Activated CD8-positive, alpha-beta memory T cell treated with anti-CD3 and anti-CD28 coated beads for 4 hours (primary cell): ENCODE measurements around the gene TMEM156.

Source experiments
- DNase-seq, 2 donors: peaks; one replicate each; pipeline ENCODE4 v3.0.0-alpha.2; 2020; ENCODE audit warnings: low read depth in 2 of 2

Gene TMEM156, protein sequence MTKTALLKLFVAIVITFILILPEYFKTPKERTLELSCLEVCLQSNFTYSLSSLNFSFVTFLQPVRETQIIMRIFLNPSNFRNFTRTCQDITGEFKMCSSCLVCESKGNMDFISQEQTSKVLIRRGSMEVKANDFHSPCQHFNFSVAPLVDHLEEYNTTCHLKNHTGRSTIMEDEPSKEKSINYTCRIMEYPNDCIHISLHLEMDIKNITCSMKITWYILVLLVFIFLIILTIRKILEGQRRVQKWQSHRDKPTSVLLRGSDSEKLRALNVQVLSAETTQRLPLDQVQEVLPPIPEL

DNA sequence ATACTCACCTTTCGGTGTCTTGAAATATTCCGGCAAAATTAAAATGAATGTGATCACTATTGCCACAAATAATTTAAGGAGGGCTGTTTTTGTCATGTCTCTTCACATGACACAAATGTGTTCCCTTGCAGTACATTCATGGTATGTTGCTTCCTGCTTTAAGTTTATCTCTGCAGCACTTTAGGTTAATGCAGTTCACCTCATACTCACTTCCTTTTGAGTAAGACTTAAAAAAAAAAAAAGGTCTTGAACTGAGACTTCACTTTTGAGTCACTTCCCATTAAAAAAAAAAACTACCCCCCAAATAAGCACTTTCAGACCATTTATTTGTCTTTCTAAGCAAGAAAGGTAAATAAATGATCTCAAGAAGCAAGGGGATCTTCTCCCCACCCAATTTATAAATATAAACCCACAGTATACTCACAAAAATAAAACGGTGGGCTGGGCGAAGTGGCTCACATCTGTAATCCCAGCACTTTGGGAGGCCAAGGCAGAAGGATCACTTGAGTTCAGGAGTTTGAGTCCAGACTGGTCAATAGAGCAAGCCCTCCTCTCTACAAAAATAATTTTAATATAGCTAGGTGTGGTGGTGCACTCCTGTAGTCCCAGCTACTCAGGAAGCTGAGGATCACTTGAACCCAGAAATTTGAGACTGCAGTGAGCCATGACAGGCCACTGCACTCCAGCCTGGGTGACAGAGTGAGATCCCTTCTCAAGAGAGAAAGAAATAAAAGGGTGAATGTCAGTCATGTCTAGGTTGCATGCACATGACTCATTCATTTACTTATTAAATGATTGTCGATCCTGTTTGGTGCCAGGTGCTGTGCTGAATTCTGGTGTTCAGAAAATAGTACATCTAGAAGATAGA, at the start of gene TMEM156:
Gene TMEM156 (minus strand): TSS at position 192 of the 868 bp plus-strand sequence. CDS start 96 bp downstream, at position 96.
- no peak for DNase-seq

DNA sequence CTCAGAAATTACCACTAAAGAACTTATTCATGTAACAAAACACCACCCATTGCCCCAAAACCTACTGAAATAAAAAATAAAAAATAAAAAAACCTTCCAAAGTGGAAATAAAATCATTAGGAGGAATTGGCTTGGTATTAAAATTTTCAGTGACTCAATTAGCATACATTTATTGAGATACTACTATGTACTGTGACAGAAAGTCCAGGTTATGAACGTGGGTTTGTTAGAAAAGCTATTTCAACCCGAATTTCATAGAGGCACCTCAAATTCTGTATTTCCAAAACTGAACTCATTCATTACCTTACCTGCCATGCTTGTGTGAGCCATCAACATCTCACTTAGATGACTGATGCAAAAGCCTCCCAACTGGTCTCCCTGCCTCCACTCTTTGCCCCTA, 46.6 kb upstream of the TMEM156 start:
- DNase-seq = no peak

DNA sequence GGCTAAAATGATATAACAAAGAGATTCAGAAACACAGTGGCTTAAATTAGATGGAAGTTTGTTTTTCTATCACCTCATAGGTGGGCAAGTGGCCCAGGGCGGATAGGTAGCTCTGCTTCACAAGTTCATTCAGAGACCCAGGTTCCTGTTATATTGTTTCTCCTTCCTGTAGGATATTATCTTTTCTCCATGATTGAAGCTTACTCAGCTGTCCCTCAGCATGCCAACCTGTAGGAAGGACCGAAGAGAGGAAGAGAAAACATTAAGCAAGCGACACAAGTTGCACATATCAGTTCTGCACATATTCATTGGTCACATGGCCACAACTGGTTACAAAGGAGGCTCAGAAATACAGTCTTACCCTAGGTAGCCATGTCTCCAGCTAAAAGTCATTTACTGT, 36.7 kb upstream of the TMEM156 start:
- DNase-seq = no peak

DNA sequence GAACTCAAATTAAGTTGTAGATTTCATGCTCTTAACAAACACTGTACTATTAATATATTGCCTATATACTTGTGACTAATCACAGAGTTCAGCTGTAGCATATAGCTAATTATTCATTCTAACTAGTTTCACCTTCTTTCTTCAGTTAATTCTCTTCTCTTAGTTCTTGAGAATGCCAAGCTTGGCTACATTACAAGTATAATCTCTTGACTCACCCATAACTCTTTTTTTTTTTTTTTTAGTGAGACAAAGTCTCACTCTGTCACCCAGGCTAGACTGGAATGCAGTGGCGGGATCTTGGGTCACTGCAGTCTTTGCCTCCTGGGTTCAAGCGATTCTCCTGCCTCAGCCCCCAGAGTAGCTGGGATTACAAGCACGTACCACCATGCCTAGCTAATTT, 35.2 kb upstream of the TMEM156 start:
- no peak for DNase-seq

DNA sequence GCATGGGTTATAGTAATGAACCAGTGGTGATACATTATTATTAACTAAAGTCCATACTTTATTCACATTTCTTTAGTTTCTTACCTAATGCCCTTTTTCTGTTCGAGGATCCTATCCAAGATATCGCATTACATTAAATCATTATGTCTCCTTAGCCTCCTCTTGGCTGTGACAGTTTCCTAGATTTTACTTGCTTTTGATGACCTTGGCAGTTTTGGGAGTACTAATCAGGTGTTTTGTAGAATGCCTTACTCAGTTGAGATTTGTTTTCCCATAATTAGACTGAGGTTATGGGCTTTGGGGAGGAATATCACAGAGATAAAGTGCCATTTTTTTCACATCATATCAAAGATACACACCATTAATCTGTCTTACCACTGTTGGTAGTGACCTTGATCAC, 34.8 kb upstream of the TMEM156 start:
- DNase-seq = no peak

DNA sequence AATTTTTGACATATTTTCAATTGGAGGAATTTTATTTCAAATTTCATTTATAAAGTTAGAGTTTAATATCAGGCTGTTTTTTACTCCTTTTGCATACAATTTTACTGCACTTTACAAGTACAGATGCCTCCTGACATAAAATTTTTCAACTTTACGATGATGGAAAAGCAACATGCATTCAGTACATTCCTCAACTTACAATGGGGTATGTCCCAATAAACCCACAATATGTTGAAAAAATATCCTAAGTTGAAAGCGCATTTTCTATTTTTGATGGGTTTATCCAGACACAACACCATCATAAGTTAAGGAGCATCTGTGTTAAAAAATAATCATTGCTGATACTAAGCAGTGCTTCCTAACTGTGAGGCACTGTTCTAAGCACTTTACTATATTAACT, 34.2 kb upstream of the TMEM156 start:
- DNase-seq = no peak

DNA sequence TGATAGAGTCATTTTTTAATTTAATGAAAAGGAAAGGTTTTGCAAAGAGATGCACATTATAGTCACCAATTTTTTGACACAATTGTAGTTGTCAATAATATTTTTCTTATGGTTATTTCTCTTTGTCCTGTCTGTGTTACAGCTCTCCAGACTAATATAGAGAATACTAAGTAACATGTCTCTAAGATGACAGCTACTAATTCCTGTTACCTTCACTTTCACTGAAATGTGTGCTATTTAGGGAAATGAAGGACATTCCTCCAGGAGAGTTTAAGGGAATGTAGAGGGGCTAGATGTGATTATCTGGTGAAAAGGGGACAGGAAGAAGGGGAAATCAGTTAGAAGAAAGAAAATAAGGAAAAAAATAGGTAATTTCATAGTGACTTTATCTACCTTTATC, 31.2 kb upstream of the TMEM156 start:
- DNase-seq = no peak

DNA sequence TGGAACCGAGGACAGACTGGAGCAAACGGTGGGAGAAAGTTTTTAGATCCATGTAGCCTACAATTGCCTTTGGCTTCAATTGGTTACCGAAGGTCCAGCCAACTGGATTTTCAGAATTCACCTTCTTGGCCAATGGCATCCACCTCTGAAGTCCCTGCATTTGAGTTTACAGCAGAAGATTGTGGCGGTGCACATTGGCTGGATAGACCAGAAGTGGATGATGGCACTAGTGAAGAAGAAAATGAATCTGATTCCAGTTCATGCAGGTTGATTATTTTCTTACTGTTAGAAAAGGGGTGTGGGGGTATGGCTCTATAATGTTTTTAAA, 30.5 kb upstream of the TMEM156 start:
- DNase-seq = no peak

DNA sequence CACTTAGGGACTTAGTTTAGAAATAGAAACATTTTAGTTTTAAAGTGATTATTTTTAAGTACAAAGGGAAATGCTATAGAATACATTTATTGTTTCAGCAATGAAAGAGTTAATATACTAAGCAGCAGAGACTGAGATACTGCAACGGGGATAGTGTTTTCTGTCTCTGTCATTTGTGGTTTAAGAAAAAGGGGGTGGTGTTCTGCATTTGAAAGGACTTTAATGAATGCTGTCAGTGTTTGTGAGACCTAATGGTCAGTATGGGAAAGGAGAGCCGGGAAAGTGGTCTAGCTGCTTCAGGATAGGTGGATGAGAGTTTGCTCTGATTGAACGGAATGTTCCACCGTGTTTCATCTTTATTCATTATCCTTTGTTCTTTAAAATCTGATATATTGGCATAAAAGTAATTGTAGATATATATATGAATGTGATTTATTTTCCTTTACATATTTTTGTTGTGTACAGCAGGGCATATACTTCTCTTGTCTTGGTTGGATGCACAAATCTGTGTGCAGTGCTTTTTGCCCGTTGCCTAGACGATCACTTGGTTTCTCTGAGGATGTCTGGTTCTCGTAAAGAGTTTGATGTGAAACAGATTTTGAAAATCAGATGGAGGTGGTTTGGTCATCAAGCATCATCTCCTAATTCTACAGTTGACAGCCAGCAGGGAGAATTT, 30.0 kb upstream of the TMEM156 start, which contains the start of gene KLHL5:
Gene KLHL5 (plus strand): TSS at position 139 of the 676 bp plus-strand sequence. CDS start 421 bp downstream, at position 560.
- DNase-seq = no peak

DNA sequence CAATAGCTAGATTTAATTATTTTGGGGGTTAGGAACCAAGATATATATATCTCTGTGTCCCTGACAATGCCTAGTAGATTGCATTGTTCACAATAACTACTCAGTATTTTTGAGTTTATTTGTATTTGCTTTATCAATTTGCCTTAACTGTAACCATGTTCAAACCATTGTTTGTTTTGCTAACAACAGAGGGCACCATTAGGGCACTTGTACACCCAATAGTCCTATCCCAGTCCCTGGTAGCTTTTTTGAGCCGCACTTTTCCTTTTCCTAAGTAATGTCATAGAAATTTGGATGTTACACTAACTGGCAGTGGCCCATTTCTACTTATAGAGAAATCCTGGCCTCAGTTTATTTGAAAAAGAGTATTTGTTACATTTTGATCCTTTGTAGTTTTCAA, 29.2 kb upstream of the TMEM156 start:
- no peak for DNase-seq

DNA sequence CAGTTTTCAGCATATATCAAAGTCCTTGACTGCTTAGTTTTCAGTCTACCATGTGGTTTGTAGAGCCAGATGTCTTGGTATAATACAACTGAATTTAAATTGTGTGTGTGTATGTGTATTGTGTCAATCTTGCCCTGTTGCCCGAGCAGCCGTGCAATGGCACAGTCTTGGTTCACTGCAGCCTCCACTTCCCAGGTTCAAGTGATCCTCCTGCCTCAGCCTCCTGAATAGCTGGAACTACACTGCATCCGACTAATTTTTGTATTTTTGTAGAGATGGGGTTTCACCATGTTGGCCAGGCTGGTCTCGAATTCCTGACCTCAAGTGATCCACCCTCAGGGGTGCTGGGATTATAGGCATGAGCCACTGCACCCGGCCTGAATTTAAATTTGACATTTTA, 23.8 kb upstream of the TMEM156 start:
- no peak for DNase-seq

DNA sequence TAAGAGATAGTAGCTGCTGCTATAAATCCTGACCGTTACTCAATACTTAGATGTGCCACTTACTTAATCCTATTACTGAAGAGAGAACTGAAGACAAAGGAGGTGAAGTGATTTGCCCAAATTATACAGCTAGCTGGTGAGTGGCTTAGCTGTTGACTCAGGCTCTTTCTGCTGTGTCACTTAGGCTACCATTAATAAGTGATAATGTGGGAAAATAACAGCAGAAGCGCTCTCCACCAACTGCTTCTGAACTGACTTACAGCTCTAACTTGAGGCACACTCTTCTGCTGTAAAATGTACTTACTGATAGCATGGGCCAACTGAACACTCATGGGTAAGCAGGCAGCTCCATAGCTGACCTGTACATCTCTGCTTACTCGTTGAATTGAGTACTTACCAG, 22.3 kb upstream of the TMEM156 start:
- no peak for DNase-seq

DNA sequence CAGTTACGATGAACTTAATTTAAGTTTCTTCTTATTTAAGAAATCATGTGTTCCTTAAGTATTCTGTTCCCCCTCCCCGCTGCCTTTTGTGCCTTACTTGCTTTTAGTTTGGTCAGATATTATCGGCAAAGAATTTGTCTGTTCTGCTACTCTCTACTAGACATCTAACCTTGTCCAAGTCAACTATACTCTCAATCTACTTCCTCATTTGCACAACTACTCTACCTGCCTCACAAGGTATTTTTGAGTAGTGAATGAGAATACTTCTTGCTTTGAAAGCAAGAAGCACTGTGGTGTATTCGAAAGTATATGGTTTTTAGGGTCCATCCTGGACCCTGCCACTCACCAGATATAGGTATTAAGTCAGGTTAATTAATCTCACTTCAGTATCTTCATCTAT, 21.8 kb upstream of the TMEM156 start:
- no peak for DNase-seq

DNA sequence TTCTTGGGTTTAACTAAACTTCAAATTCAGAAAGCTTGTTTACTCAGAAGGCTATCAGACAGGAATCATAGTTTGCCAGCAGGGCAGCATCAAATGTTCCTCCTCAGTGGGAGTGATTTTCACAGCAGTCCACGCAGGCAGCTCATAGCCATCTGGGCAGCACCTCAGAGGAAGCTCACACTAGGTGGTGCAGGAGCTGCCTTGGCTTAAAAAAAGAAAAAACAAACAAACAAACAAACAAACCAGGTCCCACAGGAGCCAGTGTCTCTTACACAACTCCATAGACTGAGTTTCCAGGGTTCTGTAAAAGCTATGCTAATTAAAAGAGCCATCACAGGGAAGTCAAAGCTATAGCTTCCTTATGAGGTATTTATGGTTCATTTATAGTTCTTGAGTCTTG, 19.3 kb upstream of the TMEM156 start:
- DNase-seq = no peak

DNA sequence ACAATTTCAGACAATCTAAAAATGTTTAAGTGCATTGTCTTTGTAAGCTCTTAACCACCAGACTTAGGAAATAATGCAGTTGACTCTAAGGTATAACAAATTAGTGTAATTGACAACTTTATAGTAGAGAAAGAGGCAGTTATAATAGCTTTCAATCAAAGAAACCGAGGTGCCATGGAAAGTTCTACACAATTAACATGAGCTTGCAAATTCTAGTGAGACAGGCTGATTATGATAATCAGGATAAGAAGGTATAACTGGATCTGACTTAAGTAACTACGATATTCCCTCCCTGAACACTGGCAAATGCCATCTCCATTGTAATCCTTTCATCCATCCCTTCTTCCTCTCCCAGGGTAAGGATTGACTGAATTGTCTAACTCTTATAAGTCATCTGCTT, 18.4 kb upstream of the TMEM156 start:
- DNase-seq = no peak

DNA sequence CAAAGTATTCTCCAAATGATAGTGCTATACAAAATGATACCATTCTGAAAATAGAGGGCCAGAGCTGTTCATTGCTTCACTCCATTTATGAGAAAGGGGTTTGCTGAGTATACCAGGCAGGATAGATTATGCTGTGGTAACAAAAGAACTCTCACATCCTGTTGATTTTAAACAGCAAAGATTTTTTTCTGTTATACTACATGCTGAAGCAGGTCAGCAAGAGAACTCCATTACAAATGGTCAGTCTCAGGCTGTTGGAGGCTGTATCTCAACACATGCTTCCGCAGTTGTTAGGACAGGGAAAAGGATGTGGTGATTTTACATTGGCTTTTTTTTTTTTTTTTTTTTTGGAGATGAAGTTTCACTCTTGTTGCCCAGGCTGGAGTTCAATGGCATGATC, 16.1 kb upstream of the TMEM156 start:
- no peak for DNase-seq

DNA sequence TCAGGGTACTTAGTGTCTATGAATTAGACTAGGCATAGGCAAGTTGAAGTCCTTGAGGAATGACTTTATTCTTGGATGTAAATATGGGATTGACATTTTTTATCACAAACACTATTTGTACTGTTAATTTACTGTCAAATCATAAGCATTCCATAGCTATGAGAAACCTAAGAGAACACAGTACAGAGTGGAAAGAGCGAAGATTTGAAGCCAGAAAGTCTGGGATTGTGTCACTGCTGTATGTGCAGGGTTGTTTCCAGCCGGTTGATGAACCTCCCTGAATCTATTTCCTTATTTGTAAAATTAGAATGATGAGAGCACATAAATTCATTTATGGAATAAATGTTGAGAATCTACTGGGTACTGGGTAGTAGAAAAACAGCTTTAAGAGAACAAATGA, 15.5 kb upstream of the TMEM156 start:
- DNase-seq = no peak

DNA sequence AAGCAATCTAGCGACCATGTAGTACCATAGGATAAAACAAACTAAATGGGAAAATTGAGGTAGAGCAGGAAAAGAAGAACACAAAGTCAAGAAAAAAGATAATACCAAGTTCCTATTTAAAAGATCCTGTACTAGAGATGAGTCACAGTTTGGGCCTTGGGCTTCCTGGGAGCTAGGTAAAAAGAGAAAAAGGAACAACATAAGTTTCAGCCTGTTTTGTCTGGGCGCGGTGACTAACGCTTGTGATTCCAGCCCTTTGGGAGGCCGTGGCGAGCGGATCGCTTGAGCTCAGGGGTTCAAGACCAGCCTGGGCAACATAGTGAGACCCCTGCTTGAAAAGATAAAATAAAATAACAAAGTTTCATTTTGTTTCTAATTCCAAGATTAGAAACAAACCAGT, 14.0 kb upstream of the TMEM156 start:
- no peak for DNase-seq

DNA sequence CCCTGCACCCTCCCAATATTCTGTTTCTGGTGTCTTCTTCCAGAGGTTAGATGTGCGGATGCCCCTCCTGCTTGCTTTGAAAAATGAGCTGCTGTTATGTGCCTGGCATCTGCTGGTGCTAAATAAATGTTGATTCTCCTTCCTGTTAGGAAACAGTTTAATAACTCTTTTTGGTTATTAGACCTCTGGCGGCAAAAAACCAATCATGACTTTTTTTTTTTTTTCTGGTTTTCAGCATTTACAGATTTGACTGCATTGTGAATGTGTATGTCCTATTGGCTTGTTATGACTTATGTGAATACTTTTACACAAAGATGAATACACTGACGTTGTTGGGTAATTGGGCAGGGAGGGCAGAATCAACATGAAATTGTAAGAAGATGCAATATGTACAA, 13.6 kb upstream of the TMEM156 start:
- DNase-seq = no peak

DNA sequence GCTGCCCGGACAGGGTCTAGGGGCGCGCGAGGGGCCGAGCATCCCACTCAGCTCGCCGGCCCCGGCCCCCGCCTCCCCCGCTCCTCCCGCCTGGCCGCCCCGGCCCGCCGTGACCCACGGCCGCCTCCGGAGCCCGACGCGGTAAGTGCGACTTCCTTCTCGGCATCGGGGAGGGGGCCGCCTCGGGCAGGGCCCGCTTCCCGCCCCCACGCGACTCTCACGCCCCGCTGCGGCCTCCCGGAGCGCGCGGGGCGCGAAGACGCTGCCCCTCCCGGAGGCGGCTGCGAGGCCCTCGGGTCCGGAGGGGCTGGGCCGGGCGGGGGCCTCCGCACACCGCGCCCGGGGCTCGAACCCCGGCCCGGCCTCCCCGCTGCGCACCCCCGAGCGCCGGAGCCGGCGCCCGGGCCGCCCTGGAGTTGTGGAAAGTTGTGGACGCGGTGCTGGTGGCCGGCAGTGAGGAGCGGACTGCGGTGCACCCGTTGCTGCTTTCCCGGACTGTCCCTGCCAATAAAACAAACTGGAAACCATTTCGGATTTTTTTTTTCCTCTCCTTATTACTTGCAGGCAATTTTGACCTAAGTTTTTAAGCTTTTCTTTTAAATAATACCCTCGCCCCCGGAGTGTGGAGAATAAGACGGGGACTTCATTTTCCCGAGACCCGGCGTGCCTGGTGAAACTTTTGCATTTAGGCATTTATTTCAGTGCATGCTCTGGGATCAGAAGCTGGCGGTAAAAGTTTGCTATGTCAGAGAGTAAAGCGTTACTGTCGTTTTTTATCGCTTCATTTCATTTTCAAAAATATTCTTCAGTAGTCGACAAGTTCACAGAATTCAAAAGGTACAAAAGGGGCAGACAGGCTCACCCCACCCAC, 13.0 kb upstream of the TMEM156 start:
- DNase-seq = no peak

DNA sequence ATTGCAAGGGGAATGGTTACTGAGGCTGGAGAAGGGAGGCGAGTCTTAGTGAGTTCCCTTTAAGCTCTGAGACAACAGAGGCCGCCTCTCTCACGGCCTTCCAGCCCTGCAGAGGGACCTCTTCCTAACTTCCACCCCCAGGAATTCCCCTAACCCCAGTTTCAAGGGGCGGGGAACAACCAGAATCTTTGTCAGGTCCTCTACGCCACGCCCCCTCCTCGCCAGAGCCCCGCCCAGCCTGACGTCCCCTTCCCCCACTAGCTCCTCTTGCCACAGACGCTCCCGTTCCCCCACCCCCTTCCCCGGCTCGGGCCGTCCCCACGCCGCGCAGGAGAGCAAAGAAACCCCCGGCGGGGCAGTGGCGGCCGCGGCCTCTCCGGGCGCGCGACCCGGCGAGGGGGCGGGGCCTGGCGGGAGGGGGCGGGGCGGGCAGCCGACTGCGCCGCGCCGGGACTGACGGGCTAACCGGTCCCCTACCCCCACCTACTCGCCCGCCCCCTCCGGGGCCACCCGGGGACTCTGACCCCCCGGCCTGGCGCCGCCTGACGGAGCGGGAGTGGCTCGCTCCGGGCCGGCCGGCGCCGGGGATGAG, 12.3 kb upstream of the TMEM156 start:
- peak; percentile 91 to 92 for DNase-seq
